NOMO-1 treated with dmso at 0.1 percent for 144 hours (cell line): ENCODE measurements around the gene FAM20C.
A peak's percentile ranks its signal among the peaks of the same experiment; 100 is the strongest.
"Not testable (repeated sequence)": the region's sequence is repeated elsewhere in the genome, so short reads cannot be mapped to it uniquely, and the experiment has no call there.

ENCODE experiments used
- DNase-seq: peaks from one replicate; lab custom pipeline; 2025; ENCODE audit not compliant: unreplicated experiment; lab: John Stamatoyannopoulos, UW

The FAM20C gene

GRCh38 chr7:171912-172515 is 20.4 kb upstream of the FAM20C start:
- no peak for DNase-seq

DNA sequence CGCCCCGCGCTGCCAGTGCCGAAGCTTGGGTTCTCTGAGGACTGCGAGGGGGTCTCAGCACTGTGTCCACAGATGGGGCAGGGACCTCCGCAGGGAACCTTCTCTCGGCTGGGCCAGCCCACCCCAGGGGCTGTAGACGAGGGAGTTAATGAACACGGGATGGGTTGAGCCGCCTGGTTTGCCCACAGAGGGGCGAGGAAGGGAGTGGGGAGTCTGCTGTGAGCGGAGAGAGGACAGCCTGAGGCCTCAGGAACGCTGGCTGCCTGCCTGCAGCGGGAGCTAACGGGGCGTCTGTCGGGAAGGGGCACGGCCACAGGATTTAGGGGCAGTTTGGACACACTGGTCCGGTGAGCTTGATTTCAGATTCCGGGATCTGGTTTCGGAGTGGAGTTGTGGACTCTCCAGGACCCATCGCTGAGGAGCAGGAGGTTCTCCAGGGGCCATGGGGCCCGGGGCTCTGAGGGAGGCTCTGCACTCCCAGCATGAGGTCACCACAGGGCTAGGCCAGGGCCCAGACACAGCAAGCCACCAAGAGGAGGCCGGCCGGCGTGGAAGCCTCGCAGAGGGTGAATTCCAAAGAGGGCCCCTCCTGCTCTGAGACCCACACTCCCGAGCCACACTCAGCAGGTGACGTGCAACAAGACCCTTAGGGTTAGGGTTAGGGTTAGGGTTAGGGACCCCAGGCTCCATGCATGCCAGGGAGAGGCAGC is 19.0 kb upstream of the FAM20C start:
- no peak for DNase-seq

GRCh38 chr7:174716-175115 is 17.7 kb upstream of the FAM20C start:
- DNase-seq, result no peak

GRCh38 chr7:175955-176354 is 16.4 kb upstream of the FAM20C start:
- DNase-seq, result no peak

- no peak for DNase-seq
Observed at GRCh38 chr7:176381-176780, 16.0 kb upstream of the FAM20C start.

DNA sequence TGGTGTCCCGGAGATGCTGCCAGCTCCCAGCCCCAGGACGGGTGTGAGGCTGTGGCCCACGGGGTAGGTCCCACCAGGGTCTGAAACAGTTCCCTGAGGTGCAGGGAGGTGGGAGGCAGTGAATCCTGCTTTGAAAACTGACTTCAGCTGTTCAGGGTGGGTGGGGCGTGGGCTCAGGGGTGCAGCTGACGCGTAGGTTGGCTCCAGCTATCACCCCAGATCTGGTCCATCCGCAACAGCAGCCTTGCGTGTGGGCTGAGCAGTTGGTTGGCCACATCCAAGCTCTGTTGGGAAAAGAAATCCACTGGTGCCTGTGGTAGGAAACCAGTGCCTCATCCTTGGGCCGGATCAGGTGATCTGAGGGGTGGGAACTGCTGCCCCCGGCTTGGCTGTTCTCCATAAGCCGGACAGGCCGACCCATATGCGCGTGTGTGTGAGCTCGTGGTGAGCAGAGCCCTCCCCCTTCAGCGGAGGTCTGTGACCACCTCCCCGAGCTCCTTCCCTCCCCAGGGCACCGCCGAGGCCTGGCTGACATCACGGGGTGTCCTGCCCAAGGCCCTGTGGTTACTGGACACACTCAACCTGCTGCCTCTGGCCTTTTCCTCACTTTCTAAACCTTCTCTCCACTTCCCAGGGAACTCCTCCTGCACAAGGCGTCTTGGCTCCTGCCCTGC is 15.4 kb upstream of the FAM20C start:
- no peak for DNase-seq

DNA sequence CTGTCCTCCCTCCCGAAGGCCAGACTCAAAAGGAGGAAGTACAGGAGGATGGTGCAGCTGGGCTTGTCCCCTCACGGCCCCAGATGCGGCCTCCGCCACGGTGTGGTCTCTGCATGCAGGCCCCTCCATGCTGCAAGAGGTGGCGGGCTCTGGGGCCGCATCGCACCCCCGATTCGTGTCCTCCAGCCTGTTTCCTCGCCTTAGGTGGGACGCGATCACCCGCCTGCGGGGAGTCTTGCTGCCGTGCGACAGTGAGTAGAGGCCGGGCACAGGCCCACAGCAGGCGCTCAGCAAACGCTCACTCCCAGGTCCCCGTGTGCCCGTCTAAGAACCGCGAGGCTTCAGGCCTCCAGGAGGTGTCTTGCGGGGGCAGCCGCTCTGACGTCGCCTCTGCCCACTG is 13.9 kb upstream of the FAM20C start:
- no peak for DNase-seq

- DNase-seq, result no peak
Observed at GRCh38 chr7:179209-179681, 13.1 kb upstream of the FAM20C start.

- no peak for DNase-seq
Observed at GRCh38 chr7:179948-180694, 12.2 kb upstream of the FAM20C start.

DNA sequence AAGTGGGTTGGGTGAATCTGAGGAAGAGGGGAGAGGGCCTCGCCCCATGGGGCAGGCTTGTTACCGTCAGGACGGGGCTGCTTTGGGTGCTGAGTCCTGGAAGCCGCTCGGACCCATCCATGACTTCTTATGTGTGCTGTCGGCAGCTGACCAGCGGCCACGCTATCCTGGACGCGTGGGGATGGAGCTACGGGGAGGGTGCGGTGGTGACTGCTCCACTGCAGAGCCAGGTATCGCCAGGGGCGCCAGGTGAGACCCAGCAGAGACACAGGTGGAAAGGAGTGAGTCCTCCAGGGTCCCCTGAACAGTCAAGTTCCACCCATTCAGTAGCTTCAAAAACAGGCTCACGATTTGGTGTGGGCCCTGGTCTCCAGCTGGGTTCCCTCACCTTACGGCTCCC is 10.6 kb upstream of the FAM20C start:
- no peak for DNase-seq

DNA sequence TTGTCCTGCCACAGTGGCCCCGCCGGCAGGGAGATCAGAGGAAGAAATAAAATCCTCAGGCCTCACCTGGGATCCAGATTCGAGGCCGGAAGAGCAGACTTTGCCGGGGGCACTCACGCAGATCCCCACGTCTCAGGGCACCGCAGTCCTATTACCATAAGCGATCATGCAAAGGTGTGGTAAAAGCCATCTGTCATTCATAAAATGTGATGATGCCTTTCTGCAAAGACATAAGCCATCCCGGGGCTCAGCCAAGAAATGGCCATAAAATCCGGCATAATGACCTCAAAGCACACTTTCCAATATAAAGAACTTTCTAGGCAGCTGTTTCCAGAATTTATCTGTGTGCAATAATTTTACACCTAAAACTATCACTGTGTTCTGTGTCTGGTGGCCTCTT is 9.9 kb upstream of the FAM20C start:
- not testable (repeated sequence) for DNase-seq

- DNase-seq, result no peak
Observed at GRCh38 chr7:183496-184292, 8.7 kb upstream of the FAM20C start.

GRCh38 chr7:184294-185264 is 7.8 kb upstream of the FAM20C start:
- no peak for DNase-seq

- DNase-seq, result no peak
Observed at GRCh38 chr7:186516-187113, 5.8 kb upstream of the FAM20C start.

DNA sequence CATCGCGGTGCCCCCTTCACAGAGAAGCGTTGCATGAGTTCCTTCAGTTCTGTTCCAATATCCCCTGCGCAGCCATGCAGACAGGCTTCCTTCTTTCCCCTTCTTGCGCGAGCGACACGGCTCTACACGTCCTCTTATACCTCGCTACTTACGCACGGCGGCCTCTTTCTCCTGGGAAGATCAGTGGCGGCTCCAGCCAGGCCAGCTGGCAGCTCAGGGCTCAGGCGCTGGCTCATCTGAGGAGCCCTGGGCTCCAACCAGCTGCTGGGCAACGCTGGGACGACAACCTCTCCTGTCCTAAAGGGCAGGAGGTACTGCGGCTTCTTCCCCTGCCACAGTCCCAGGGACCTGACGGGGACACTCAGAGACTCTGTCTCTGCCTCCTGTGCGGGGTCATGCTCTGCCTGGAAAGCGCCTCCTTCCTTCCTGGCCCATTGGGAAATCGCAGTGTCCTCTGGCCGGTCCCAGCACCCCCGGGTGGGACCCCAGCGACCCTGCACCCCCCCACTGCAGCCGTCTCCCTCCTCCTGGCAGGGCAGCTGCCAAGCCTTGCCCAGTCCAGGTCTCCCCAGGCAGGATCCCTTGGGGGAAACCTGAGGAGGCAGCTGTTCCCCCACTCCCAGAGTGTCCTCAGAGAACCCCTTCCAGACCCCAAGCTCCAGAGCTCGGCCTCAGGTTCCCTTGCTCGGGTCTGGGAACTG is 5.0 kb upstream of the FAM20C start:
- peak; percentile 60 for DNase-seq

DNA sequence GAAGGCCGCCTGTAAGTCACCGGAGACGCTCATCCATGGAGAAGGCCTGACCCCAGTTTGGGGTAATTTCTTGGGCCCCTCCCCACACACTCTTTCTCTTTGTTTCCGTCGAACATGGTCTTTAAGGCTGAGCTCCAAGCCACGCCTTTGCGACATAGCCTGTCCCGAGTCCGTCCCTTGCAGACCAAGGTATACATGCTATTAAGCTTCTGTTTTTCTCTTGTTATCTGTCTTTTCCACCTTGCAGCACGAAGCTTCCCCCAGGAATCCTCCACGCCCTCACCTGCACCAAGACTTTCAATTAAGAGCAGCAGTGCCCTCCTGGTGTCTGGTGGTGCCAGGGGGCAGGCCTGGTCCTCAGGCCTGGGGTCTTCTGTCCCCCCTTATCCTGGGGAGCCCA is 4.2 kb upstream of the FAM20C start:
- DNase-seq, result no peak

DNA sequence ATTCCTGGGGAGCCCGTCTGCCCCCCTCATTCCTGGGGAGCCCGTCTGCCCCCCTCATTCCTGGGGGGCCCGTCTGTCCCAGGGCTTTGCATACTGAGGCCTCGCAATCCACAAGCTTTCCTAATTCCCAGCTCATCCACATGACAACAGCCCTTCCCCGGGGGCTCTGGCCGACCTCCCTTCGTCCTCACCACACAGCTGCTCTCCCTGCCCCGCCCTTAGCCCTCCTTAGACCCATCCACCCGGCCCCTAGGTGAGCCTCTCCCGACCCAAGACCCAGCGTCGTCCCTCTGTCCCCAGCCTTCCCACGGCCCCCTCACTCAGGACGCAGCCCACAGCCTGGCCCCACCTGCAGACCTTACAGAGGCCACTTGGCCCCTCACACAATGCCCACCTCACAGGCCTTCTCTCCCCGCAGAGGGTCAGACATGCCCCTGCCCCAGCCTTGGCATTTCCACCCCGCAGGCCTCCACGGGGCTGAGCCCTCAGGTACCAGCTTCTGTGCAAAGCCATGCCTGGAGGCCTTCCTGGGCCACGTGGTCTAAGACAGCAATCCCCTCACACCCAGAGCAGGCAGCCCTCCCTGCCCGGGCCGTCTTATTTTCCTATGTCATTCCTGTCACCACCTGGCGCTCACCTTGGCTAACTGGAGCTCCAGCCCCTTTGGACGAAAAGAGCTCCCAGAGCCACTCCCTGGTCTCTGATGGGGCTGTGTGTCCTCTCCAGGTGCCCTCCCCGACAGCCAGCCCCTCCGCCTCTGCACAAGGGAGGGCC is 3.5 kb upstream of the FAM20C start:
- no peak for DNase-seq

DNA sequence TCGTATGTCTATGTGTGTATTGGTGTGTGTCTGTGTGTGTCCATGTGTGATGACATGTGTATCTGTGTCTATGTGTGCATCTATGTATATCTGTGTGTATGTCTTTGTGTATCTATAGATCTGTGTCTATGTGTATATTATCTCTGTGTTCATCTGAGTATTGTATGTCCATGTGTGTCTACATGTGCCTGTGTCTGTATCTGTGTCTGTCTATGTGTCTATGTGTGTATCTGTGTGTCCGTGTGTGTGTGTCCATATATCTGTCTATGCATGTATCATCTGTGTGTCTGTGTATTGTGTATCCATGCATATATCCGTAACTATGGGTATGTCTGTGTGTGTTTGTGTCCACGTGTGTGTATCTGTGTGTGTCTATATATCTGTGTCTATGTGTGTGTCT is 2.7 kb upstream of the FAM20C start:
- DNase-seq, result no peak
